Heart left ventricle (tissue), 13 donors: ENCODE results near the gene PARD3.

Source experiments
- CTCF ChIP-seq, 12 donors: fragments of 200-600 bp; sonication (generic) in 4 of 12; IDR thresholded peaks; one replicate each; pipeline versions ENCODE4 v1.5.0 to v1.8.0; 2018 to 2022; ENCODE audit warnings: antibody characterized with exemption in 12 of 12, mild to moderate bottlenecking in 5 of 12
- POLR2A ChIP-seq, 2 donors: fragments of 450-650 bp; IDR thresholded peaks; one replicate each; pipeline ENCODE4 v1.6.1; 2017; ENCODE audit warnings: antibody characterized with exemption in 2 of 2, mild to moderate bottlenecking in 2 of 2, moderate library complexity in 2 of 2
- donor health status: ischemic (EF 13 %, LVEDD 7.1; RV severe dilation, severe dysfunction).
- donor health status: DM: no; HTN: yes; CAD: no.
- donor health status: DM: no; HTN: no; CAD: no.
- donor health status: ischemic (EF 25% LVEDD 6.9; RV normal size, moderate dysfunction).
- donor health status: ischemic (EF 25% LVEDD 5.7; RV mildly dilated, moderate dysfunction).
- donor health status: ischemic (EF 35%, LVEDD 5.7; RV mildly dilated, moderate dysfunction).
- donor health status: nonischemic (EF 11% LVEDD 7.7; RV severe dilation, severe dysfunction).
- donor health status: DM: yes; HTN: yes; CAD: no.
- donor health status: PGD.
- donor health status: ischemic (EF 29% LVEDD 5.4; RV normal size, mild dysfunction).
- donor health status: nonischemic (EF 23%, LVEDD 6.1; RV moderate dilation, normal function).

DNA sequence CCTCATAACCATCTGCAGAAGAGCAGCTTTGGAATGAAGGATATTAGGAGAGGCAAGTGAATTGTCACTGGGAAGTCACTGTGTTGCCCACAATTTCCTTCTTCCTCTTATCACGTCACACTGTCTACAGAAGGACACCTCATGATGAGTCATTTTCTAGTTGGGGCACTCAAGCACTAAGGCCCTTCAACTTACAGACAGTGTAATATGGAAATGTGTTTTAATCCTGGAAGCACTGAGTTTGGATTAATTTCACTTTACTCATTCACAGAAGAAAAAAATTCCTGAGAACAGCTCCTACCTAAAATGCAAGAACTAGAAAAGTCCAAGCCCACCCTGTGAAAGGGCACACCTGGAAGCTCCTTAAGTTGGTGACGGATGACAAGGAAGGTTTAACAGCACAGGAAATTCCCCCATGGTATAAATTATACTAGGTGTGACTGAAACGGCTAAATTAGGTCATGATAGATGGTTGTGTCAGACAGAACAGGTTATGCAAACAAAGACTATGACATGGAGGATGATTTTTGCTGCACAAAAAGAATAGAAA, 56.6 kb downstream of the PARD3 start:
- no peak for TF ChIP-seq CTCF (IDR thresholded peaks at IDR 0.05)
- no peak for TF ChIP-seq POLR2A (IDR thresholded peaks at IDR 0.05)
